ENCODE data around the gene MMD. TPM values are rescaled to one million over a fixed set of nuclear protein-coding genes. Genes with fewer than 3 reads are reported as not detected.

Gene MMD
- total and polyA plus RNA-seq, 9 of the 15 experiments (the other 6 are each of a cell fraction or from before 2014, with no cell fraction given): 3.1 to 18.9 (median 10.7) TPM

DNA sequence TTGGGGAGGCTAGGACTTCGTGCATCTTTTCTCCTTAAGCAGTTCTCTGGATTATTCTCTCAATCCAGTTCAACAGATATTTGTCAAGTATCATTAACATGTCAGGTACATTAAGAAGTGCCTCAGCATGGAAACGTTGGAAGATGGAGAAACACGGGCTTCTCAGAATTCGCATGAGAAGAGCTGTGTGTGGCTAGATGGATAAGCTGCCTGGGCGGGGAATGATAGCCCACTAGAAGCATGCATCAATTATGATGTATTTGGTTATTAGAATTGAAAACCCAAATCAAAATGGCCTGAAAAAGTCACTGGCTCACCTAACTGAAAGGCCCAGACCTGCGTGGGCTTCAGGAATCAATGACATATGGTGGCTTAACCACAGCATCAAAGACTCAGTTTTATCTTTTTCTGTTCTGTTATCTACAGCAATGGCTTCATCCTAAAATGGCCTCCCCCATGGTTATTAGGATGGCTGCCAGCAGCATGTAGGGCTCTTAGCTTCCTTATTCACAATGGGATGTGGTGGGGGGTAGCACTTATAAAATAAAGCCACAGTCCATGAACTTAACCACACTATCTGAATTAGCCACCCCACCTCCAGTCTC lies 43.9 kb downstream of the MMD start (continued):
- no peak for TF ChIP-seq ZBTB40 (IDR thresholded peaks at IDR 0.05)
- TF ChIP-seq ZBTB40 (CRISPR knock-in tag; IDR thresholded peaks at IDR 0.05): no peak
- TF ChIP-seq ZNF644 (tag; IDR thresholded peaks at IDR 0.05; ENCODE audit: low read depth): no peak
- TF ChIP-seq ZNF23 (CRISPR knock-in tag; IDR thresholded peaks at IDR 0.05): no peak
- TF ChIP-seq DACH1 (IDR thresholded peaks at IDR 0.05; ENCODE audit: partially characterized antibody): peak; percentile 9
- TF ChIP-seq SMARCA5 (IDR thresholded peaks at IDR 0.05): no peak
- TF ChIP-seq ZHX1 (conservative IDR thresholded peaks at IDR 0.05; ENCODE audit: low read length): no peak
- TF ChIP-seq ZNF785 (CRISPR knock-in tag; IDR thresholded peaks at IDR 0.05): no peak
- TF ChIP-seq IRF2 (CRISPR knock-in tag; IDR thresholded peaks at IDR 0.05): no peak
- TF ChIP-seq EZH2 (IDR thresholded peaks at IDR 0.05; ENCODE audit: borderline replicate concordance, low read depth, low read length): no peak
- no peak for TF ChIP-seq ZSCAN29 (IDR thresholded peaks at IDR 0.05)
- TF ChIP-seq, protein P1, sequence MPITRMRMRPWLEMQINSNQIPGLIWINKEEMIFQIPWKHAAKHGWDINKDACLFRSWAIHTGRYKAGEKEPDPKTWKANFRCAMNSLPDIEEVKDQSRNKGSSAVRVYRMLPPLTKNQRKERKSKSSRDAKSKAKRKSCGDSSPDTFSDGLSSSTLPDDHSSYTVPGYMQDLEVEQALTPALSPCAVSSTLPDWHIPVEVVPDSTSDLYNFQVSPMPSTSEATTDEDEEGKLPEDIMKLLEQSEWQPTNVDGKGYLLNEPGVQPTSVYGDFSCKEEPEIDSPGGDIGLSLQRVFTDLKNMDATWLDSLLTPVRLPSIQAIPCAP (CRISPR knock-in tag; IDR thresholded peaks at IDR 0.05; ENCODE audit: borderline replicate concordance): no peak
- TF ChIP-seq GATA2 (CRISPR knock-in tag; IDR thresholded peaks at IDR 0.05): no peak
- no peak for TF ChIP-seq RFX1 (IDR thresholded peaks at IDR 0.05)
- no peak for TF ChIP-seq ZNF583 (CRISPR knock-in tag; IDR thresholded peaks at IDR 0.05)
- TF ChIP-seq, protein P2, sequence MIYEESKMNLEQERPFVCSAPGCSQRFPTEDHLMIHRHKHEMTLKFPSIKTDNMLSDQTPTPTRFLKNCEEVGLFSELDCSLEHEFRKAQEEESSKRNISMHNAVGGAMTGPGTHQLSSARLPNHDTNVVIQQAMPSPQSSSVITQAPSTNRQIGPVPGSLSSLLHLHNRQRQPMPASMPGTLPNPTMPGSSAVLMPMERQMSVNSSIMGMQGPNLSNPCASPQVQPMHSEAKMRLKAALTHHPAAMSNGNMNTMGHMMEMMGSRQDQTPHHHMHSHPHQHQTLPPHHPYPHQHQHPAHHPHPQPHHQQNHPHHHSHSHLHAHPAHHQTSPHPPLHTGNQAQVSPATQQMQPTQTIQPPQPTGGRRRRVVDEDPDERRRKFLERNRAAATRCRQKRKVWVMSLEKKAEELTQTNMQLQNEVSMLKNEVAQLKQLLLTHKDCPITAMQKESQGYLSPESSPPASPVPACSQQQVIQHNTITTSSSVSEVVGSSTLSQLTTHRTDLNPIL (CRISPR knock-in tag; IDR thresholded peaks at IDR 0.05): no peak

Data from K562 (cell line).